Measurements from ENCODE around the gene KIF13A. TPM values are rescaled to one million over a fixed set of nuclear protein-coding genes. Genes with fewer than 3 reads are reported as not detected.

The KIF13A gene
- total and polyA plus RNA-seq, 9 of the 15 experiments (the other 6 are each of a cell fraction or from before 2014, with no cell fraction given), result 3.6 to 44.3 (median 29.7) TPM

GRCh38 chr6:17972074-17972952 lies 15.1 kb downstream of the KIF13A start (continued):
- TF ChIP-seq ZBTB33 (CRISPR knock-in tag; IDR thresholded peaks at IDR 0.05) (0 out of 2 replicates have a peak, but pooled peaks have one; percentile 31), C11orf30 (IDR thresholded peaks at IDR 0.05; ENCODE audit: low read depth) (peak; percentile 82), ZFP30 (CRISPR knock-in tag; IDR thresholded peaks at IDR 0.05; ENCODE audit: borderline replicate concordance) (no peak), ZNF584 (CRISPR knock-in tag; IDR thresholded peaks at IDR 0.05; ENCODE audit: low read depth) (peak; percentile 16; the same call in 1 of the 2 replicates), ZNF311 (CRISPR knock-in tag; IDR thresholded peaks at IDR 0.05) (0 out of 2 replicates have a peak, but pooled peaks have one; percentile 12), MAFK (IDR thresholded peaks at IDR 0.05; ENCODE audit: low read length) (peak; percentile 57), BCL6 (CRISPR knock-in tag; IDR thresholded peaks at IDR 0.05) (no peak), ZNF316 (IDR thresholded peaks at IDR 0.05) (peak; percentile 93), RBFOX2 (IDR thresholded peaks at IDR 0.05; ENCODE audit: low read depth, low read length) (no peak), HDAC3 (IDR thresholded peaks at IDR 0.05; ENCODE audit: borderline replicate concordance, partially characterized antibody) (no peak)
- TF ChIP-seq, protein P1, sequence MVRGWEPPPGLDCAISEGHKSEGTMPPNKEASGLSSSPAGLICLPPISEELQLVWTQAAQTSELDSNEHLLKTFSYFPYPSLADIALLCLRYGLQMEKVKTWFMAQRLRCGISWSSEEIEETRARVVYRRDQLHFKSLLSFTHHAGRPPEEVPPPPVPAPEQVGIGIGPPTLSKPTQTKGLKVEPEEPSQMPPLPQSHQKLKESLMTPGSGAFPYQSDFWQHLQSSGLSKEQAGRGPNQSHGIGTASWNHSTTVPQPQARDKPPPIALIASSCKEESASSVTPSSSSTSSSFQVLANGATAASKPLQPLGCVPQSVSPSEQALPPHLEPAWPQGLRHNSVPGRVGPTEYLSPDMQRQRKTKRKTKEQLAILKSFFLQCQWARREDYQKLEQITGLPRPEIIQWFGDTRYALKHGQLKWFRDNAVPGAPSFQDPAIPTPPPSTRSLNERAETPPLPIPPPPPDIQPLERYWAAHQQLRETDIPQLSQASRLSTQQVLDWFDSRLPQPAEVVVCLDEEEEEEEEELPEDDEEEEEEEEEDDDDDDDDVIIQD (CRISPR knock-in tag; IDR thresholded peaks at IDR 0.05), result no peak
- TF ChIP-seq, protein P2, sequence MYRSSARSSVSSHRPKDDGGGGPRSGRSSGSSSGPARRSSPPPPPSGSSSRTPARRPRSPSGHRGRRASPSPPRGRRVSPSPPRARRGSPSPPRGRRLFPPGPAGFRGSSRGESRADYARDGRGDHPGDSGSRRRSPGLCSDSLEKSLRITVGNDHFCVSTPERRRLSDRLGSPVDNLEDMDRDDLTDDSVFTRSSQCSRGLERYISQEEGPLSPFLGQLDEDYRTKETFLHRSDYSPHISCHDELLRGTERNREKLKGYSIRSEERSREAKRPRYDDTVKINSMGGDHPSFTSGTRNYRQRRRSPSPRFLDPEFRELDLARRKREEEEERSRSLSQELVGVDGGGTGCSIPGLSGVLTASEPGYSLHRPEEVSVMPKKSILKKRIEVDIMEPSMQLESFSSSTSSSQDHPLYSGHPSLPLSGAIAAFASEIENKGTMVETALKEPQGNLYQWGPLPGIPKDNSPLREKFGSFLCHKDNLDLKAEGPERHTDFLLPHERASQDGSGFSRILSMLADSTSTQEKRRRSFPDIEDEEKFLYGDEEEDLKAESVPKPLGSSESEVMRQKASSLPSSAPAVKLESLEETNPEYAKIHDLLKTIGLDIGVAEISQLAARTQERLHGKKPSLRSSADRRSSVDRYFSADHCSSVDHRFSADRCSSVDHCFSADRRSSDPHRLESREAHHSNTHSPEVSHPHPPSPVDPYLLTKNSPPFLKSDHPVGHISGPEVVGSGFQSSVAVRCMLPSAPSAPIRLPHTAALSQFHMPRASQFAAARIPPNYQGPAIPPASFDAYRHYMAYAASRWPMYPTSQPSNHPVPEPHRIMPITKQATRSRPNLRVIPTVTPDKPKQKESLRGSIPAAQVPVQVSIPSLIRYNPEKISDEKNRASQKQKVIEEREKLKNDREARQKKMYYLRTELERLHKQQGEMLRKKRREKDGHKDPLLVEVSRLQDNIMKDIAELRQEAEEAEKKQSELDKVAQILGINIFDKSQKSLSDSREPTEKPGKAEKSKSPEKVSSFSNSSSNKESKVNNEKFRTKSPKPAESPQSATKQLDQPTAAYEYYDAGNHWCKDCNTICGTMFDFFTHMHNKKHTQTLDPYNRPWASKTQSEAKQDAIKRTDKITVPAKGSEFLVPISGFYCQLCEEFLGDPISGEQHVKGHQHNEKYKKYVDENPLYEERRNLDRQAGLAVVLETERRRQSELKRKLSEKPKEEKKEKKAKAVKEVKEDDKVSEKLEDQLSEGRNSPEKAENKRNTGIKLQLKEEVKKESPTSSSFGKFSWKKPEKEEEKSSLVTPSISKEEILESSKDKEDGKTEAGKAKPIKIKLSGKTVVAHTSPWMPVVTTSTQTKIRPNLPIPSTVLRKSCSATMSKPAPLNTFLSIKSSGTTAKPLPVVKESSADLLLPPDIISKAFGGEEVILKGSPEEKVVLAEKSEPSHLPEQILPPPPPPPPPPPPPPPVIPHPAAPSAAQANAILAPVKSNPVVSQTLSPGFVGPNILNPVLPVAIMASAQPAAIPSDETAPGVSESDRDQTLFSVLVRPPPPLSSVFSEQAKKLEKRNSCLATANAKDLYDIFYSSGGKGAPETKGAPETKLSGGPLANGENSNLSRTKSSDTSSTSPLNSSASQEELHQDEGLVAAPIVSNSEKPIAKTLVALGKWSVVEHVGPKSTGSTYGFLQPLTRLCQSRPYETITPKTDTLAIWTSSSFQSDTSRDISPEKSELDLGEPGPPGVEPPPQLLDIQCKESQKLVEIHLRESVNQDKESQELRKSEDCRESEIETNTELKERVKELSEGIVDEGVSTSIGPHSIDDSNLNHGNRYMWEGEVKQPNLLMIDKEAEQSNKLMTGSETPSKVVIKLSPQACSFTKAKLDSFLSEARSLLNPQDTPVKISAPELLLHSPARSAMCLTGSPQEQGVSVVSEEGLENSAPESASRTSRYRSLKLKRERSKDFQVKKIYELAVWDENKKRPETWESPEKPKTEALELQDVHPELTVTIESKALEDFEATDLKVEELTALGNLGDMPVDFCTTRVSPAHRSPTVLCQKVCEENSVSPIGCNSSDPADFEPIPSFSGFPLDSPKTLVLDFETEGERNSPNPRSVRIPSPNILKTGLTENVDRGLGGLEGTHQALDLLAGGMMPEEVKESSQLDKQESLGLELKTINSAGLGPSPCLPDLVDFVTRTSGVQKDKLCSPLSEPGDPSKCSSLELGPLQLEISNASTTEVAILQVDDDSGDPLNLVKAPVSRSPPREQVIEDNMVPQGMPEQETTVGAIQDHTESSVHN (IDR thresholded peaks at IDR 0.05; ENCODE audit: borderline replicate concordance in 1 of 2, low read depth in 1 of 2), result no peak
